Measurements from ENCODE around the gene COLEC11. TPM values are rescaled to one million over a fixed set of nuclear protein-coding genes. Genes with fewer than 3 reads are reported as not detected.

Gene COLEC11
- total and polyA plus RNA-seq, 2 experiments from 2014 or later: 1.3 to 1.5 TPM

DNA sequence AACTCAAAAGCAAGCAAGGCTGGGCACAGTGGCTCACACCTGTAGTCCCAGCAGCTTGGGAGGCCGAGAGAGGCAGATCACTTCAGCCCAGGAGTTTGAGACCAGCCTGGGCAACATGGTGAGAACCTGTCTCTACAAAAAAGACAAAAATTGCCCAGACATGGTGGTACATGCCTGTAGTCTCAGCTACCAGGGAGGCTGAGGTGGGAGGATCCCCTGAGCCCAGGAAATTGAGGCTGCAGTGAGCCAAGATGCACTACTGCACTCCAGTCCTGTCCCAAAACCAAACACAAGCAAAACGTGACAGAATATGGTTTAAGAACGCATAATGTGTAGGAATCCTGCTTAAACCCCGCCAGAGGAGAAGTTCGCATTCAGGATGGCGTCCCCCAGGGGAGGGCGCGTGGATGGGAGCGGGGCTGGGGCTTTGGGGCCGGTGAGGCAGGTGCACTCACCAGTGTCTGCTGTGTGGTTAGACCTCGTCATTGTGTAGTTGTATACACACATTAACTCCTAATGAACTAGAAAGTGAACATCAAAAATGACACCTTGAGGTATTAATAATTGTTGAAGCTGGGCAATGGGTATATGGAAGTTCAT lies 5.4 kb downstream of the COLEC11 start:
- Histone ChIP-seq H3K4me3 (no peak overlapping the region), H3K36me3 (ENCODE audit: insufficient read depth) (no peaks in the 10 kb centered on the region), H3K79me2 (replicated peaks; ENCODE audit: insufficient read depth) (no peaks in the 10 kb centered on the region), H4K20me1 (replicated peaks; ENCODE audit: insufficient read depth) (no peaks in the 10 kb centered on the region), H3K4me1 (ENCODE audit: insufficient read depth) (no peaks in the 10 kb centered on the region), H3K27me3 (ENCODE audit: insufficient read depth) (no peaks in the 10 kb centered on the region), H3K9me2 (ENCODE audit: insufficient read depth) (no peaks in the 10 kb centered on the region), H3F3A (replicated peaks; ENCODE audit: low read depth) (0 out of 2 replicates have a peak, but pooled peaks cover 4% of the 10 kb centered on the region), H3K4me2 (no peak overlapping the region), H2AFZ (no peak overlapping the region), H3K27ac (ENCODE audit: low read depth) (no peak overlapping the region)
- Mint-ChIP-seq H3K9me3 (no peaks in the 10 kb centered on the region; the same call in 2 of the 3 replicates), H3K27me3 (ENCODE audit: insufficient read depth, low read depth, poor library complexity) (peaks cover 22% of the 10 kb centered on the region), H3K4me3 (no peak overlapping the region), H3K4me1 (peaks cover 4% of the 10 kb centered on the region), H3K36me3 (ENCODE audit: low read depth) (no peaks in the 10 kb centered on the region), H3K27ac (no peak overlapping the region)
- no peak for ATAC-seq
- no peak for DNase-seq (ENCODE audit: low spot score)
- no peak for TF ChIP-seq STAT1 (IDR thresholded peaks at IDR 0.05; ENCODE audit: unreplicated experiment)
- TF ChIP-seq, protein P1, sequence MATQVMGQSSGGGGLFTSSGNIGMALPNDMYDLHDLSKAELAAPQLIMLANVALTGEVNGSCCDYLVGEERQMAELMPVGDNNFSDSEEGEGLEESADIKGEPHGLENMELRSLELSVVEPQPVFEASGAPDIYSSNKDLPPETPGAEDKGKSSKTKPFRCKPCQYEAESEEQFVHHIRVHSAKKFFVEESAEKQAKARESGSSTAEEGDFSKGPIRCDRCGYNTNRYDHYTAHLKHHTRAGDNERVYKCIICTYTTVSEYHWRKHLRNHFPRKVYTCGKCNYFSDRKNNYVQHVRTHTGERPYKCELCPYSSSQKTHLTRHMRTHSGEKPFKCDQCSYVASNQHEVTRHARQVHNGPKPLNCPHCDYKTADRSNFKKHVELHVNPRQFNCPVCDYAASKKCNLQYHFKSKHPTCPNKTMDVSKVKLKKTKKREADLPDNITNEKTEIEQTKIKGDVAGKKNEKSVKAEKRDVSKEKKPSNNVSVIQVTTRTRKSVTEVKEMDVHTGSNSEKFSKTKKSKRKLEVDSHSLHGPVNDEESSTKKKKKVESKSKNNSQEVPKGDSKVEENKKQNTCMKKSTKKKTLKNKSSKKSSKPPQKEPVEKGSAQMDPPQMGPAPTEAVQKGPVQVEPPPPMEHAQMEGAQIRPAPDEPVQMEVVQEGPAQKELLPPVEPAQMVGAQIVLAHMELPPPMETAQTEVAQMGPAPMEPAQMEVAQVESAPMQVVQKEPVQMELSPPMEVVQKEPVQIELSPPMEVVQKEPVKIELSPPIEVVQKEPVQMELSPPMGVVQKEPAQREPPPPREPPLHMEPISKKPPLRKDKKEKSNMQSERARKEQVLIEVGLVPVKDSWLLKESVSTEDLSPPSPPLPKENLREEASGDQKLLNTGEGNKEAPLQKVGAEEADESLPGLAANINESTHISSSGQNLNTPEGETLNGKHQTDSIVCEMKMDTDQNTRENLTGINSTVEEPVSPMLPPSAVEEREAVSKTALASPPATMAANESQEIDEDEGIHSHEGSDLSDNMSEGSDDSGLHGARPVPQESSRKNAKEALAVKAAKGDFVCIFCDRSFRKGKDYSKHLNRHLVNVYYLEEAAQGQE (IDR thresholded peaks at IDR 0.05; ENCODE audit: unreplicated experiment): no peak
- no peak for TF ChIP-seq ZNF462 (CRISPR knock-in tag; IDR thresholded peaks at IDR 0.05)
- TF ChIP-seq NANOG (IDR thresholded peaks at IDR 0.05; ENCODE audit: borderline replicate concordance): no peak
- no peak for TF ChIP-seq ZNF114 (CRISPR knock-in tag; IDR thresholded peaks at IDR 0.05)
- TF ChIP-seq ETS1 (IDR thresholded peaks at IDR 0.05): no peak
- TF ChIP-seq JUNB (IDR thresholded peaks at IDR 0.05; ENCODE audit: unreplicated experiment): no peak
- no peak for TF ChIP-seq EZH2phosphoT487 (IDR thresholded peaks at IDR 0.05; ENCODE audit: unreplicated experiment)
- no peak for TF ChIP-seq CREB1 (CRISPR knock-in tag; IDR thresholded peaks at IDR 0.05; ENCODE audit: low read depth)
- TF ChIP-seq ZNF331 (CRISPR knock-in tag; IDR thresholded peaks at IDR 0.05; ENCODE audit: low read depth): no peak
- TF ChIP-seq POLR2AphosphoS5 (IDR thresholded peaks at IDR 0.05; ENCODE audit: low read depth): no peak
- TF ChIP-seq, protein P2, sequence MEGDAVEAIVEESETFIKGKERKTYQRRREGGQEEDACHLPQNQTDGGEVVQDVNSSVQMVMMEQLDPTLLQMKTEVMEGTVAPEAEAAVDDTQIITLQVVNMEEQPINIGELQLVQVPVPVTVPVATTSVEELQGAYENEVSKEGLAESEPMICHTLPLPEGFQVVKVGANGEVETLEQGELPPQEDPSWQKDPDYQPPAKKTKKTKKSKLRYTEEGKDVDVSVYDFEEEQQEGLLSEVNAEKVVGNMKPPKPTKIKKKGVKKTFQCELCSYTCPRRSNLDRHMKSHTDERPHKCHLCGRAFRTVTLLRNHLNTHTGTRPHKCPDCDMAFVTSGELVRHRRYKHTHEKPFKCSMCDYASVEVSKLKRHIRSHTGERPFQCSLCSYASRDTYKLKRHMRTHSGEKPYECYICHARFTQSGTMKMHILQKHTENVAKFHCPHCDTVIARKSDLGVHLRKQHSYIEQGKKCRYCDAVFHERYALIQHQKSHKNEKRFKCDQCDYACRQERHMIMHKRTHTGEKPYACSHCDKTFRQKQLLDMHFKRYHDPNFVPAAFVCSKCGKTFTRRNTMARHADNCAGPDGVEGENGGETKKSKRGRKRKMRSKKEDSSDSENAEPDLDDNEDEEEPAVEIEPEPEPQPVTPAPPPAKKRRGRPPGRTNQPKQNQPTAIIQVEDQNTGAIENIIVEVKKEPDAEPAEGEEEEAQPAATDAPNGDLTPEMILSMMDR (conservative IDR thresholded peaks at IDR 0.05; ENCODE audit: low read depth in 2 of 2): no peak
- no peak for TF ChIP-seq EZH2 (IDR thresholded peaks at IDR 0.05; ENCODE audit: low read depth, unreplicated experiment)

All from GM23338 (cell line).